ENCODE measurements around the gene TMEM44.
"Not testable (repeated sequence)": the region's sequence is repeated elsewhere in the genome, so short reads cannot be mapped to it uniquely, and the experiment has no call there.

The TMEM44 gene

GRCh38 chr3:194607592-194608389 lies 25.4 kb downstream of the TMEM44 start:
- DNase-seq = no peak

GRCh38 chr3:194606941-194607340 lies 26.3 kb downstream of the TMEM44 start:
- DNase-seq = no peak

GRCh38 chr3:194606163-194606562 lies 27.1 kb downstream of the TMEM44 start:
- no peak for DNase-seq

- DNase-seq = not testable (repeated sequence)
These were observed 27.9 kb downstream of the TMEM44 start for GRCh38 chr3:194605314-194605713.

GRCh38 chr3:194604837-194605236 lies 28.4 kb downstream of the TMEM44 start:
- DNase-seq = no peak

GRCh38 chr3:194604126-194604525 lies 29.1 kb downstream of the TMEM44 start:
- DNase-seq = no peak

- DNase-seq = no peak
These were observed 30.5 kb downstream of the TMEM44 start for GRCh38 chr3:194602669-194603171.

GRCh38 chr3:194598771-194599557 lies 34.3 kb downstream of the TMEM44 start:
- no peak for DNase-seq

- DNase-seq = no peak
These were observed 36.3 kb downstream of the TMEM44 start for GRCh38 chr3:194596906-194597305.

GRCh38 chr3:194592798-194593752 lies 40.1 kb downstream of the TMEM44 start:
- no peak for DNase-seq

GRCh38 chr3:194588741-194589140 lies 44.5 kb downstream of the TMEM44 start:
- DNase-seq = no peak

GRCh38 chr3:194588236-194588635 lies 45.0 kb downstream of the TMEM44 start:
- DNase-seq = no peak

GRCh38 chr3:194587438-194587931 lies 45.7 kb downstream of the TMEM44 start:
- DNase-seq = no peak

- no peak for DNase-seq
These were observed 46.4 kb downstream of the TMEM44 start for GRCh38 chr3:194586836-194587235.

- no peak for DNase-seq
These were observed 47.3 kb downstream of the TMEM44 start for GRCh38 chr3:194585880-194586281.

GRCh38 chr3:194584866-194585265 lies 48.4 kb downstream of the TMEM44 start:
- no peak for DNase-seq

- DNase-seq = no peak
These were observed 48.9 kb downstream of the TMEM44 start for GRCh38 chr3:194584320-194584776.

GRCh38 chr3:194582196-194582905 lies 50.9 kb downstream of the TMEM44 start:
- no peak for DNase-seq

GRCh38 chr3:194579091-194579606 lies 54.1 kb downstream of the TMEM44 start:
- DNase-seq = no peak

GRCh38 chr3:194577986-194578905 lies 55.0 kb downstream of the TMEM44 start:
- peak; percentile 22 for DNase-seq
